K562 (cell line): ENCODE results near the gene NPTXR. TPM values are rescaled to one million over a fixed set of nuclear protein-coding genes. Genes with fewer than 3 reads are reported as not detected.

Experiments used
- ATAC-seq: fragments of 200-7000 bp; cut with Tn5 transposase; 3 replicates; pipeline ENCODE4 v1.9.1; 2020; ENCODE audit warnings: moderate library complexity
- BruUV-seq: library from RNA; stranded (reverse); fragments of 400-500 nt; replicated peaks from 2 replicates; lab custom pipeline; 2021; lab: Mats Ljungman, UMichigan
- CTCF ChIA-PET: fragments of 300-600 bp; formaldehyde crosslinking; extraction: SDS; loops from one replicate; lab custom pipeline; 2021; ENCODE audit warnings: low intra/inter-chr PET ratio; lab: Yijun Ruan, JAX
- POLR2A ChIA-PET: fragments of 300-600, 350-650 bp; sonication (Branson Sonifier 250); formaldehyde crosslinking; extraction: SDS; loops from one replicate; lab custom pipeline; 2021; ENCODE audit warnings: antibody characterized with exemption, inconsistent platforms; lab: Yijun Ruan, JAX
- DNase-seq, 4 experiments: peaks; one replicate each; pipeline versions ENCODE4 v3.0.0 to v3.0.0-alpha.2; 2011 to 2018; ENCODE audit warnings: low spot score in 3 of 4, mixed read lengths in 3 of 4; ENCODE audit errors: extremely low read depth in 1 of 4
- FAIRE-seq: peaks from 2 replicates; lab custom pipeline; 2011; peaks lifted over from hg19 to GRCh38; lab: Jason Lieb, UNC
- H2AFZ ChIP-seq: 2 replicates; pipeline ENCODE4 v1.6.0; 2011; ENCODE audit warnings: low read depth, low read length, control low read depth, inconsistent platforms
- H3K27ac ChIP-seq: fragments of 200-600 bp; 3 replicates; pipeline ENCODE4 v1.8.0; 2011; ENCODE audit warnings: low read depth, mild to moderate bottlenecking, control low read depth, inconsistent platforms, low read length, moderate library complexity, mixed read lengths; ENCODE audit errors: extremely low read depth
- H3K27me3 ChIP-seq, 2 experiments: fragments of 300-600 bp in 1 of 2; 2 replicates in 1 of 2; 3 replicates in 1 of 2; pipeline versions ENCODE4 v1.6.0 to v1.8.0; 2011; ENCODE audit warnings: inconsistent platforms in 2 of 2, low read length in 2 of 2, mild to moderate bottlenecking in 1 of 2, mixed read lengths in 1 of 2, moderate library complexity in 1 of 2; ENCODE audit not compliant: control insufficient read depth in 2 of 2, insufficient read depth in 2 of 2
- H3K36me3 ChIP-seq: fragments of 300-600 bp; 3 replicates; pipeline ENCODE4 v1.8.0; 2011; ENCODE audit warnings: mild to moderate bottlenecking, low read length, inconsistent platforms; ENCODE audit not compliant: control insufficient read depth, insufficient read depth
- H3K4me1 ChIP-seq, 2 experiments: fragments of 200-600 bp in 1 of 2; replicated peaks in 1 of 2; 2 replicates in 1 of 2; 3 replicates in 1 of 2; pipeline versions ENCODE4 v1.5.1 to v1.8.0; 2011; ENCODE audit warnings: inconsistent platforms in 2 of 2, low read length in 2 of 2, mild to moderate bottlenecking in 1 of 2, mixed read lengths in 1 of 2, moderate library complexity in 1 of 2; ENCODE audit not compliant: control insufficient read depth in 2 of 2, insufficient read depth in 2 of 2
- H3K4me2 ChIP-seq: 2 replicates; pipeline ENCODE4 v1.6.1; 2011; ENCODE audit warnings: low read length, control low read depth, inconsistent platforms, mixed read lengths; ENCODE audit not compliant: insufficient read depth
- H3K4me3 ChIP-seq: fragments of 200-600 bp; sonication (generic), shearing (Covaris generic); 2 replicates; pipeline ENCODE4 v1.5.1; 2016; ENCODE audit warnings: control low read depth, inconsistent platforms
- H3K79me2 ChIP-seq: fragments of 200-600 bp; 3 replicates; pipeline ENCODE4 v1.8.0; 2011; ENCODE audit warnings: low read length, inconsistent platforms; ENCODE audit not compliant: control insufficient read depth, insufficient read depth
- H3K9ac ChIP-seq, 2 experiments: 2 replicates each; pipeline versions ENCODE4 v1.6.0 to v1.6.1; 2011; ENCODE audit warnings: low read depth in 2 of 2, low read length in 2 of 2, control low read depth in 1 of 2, inconsistent platforms in 1 of 2, mild to moderate bottlenecking in 1 of 2, mixed read lengths in 1 of 2; ENCODE audit not compliant: insufficient read depth in 1 of 2
- H3K9me1 ChIP-seq: one replicate; pipeline ENCODE4 v1.6.0; 2011; ENCODE audit warnings: inconsistent platforms, mild to moderate bottlenecking, low read length, moderate library complexity; ENCODE audit not compliant: control insufficient read depth, insufficient read depth
- H3K9me3 ChIP-seq: replicated peaks from 2 replicates; pipeline ENCODE4 v1.5.1; 2011; ENCODE audit warnings: low read depth, low read length, inconsistent platforms; ENCODE audit not compliant: control insufficient read depth, insufficient read depth
- H4K20me1 ChIP-seq: replicated peaks from 2 replicates; pipeline ENCODE4 v1.6.1; 2011; ENCODE audit warnings: low read length, inconsistent platforms, mixed read lengths; ENCODE audit not compliant: control insufficient read depth, insufficient read depth
- BCL6 ChIP-seq: fragments of 250-450 bp; sonication (Bioruptor Pico); IDR thresholded peaks from 2 replicates; pipeline ENCODE4 v1.4.0; 2020
- CC2D1A ChIP-seq: fragments of 450-650 bp; IDR thresholded peaks from 2 replicates; pipeline ENCODE4 v1.6.1; 2017; ENCODE audit warnings: mild to moderate bottlenecking
- COPS2 ChIP-seq: fragments of 450-650 bp; conservative IDR thresholded peaks from 2 replicates; pipeline ENCODE4 v1.6.1; 2016; ENCODE audit warnings: mild to moderate bottlenecking, moderate library complexity
- FIP1L1 ChIP-seq: fragments of 200-400 bp; formaldehyde crosslinking; IDR thresholded peaks from 2 replicates; pipeline ENCODE4 v1.6.1; 2018; ENCODE audit warnings: mild to moderate bottlenecking, low read depth, low read length; ENCODE audit not compliant: poor library complexity, severe bottlenecking
- SIN3A ChIP-seq, 2 experiments: fragments of 150-350 bp in 1 of 2; IDR thresholded peaks; 2 replicates each; pipeline ENCODE4 v1.6.1; 2011 to 2016; ENCODE audit warnings: borderline replicate concordance in 2 of 2, low read depth in 2 of 2, low read length in 2 of 2, mild to moderate bottlenecking in 2 of 2, moderate library complexity in 2 of 2; ENCODE audit not compliant: control insufficient read depth in 1 of 2
- SMAD1 ChIP-seq: fragments of 150-350 bp; IDR thresholded peaks from 2 replicates; pipeline ENCODE4 v1.6.1; 2014; ENCODE audit warnings: low read length, low read depth; ENCODE audit not compliant: partially characterized antibody
- ZBTB1 ChIP-seq: sonication (generic); formaldehyde crosslinking; IDR thresholded peaks from 2 replicates; pipeline ENCODE4 v1.8.1; 2023; ENCODE audit warnings: missing genetic modification reagents, low read depth, mild to moderate bottlenecking, borderline replicate concordance
- ZNF224 ChIP-seq: sonication (generic); formaldehyde crosslinking; IDR thresholded peaks from 2 replicates; pipeline ENCODE4 v1.8.0; 2022; ENCODE audit warnings: mild to moderate bottlenecking, missing genetic modification reagents
- ZNF766 ChIP-seq: fragments of 200-800 bp; sonication (Bioruptor generic); conservative IDR thresholded peaks from 2 replicates; pipeline ENCODE4 v1.6.1; 2016; ENCODE audit warnings: missing genetic modification characterization, missing compliant biosample characterization
- WGBS: fragments of 100-300 bp; shearing (Covaris generic); methylation state at CpG from one replicate; pipeline ENCODE4 v1.1.6; 2016; ENCODE audit warnings: low coverage, mixed read lengths; ENCODE audit not compliant: insufficient coverage; ENCODE audit errors: missing lambda C conversion rate; 5-methylcytosine and 5-hydroxymethylcytosine counted together
- in situ Hi-C: fragments of 300-500 bp; cut with MboI; formaldehyde crosslinking; loops from 4 replicates; pipeline ENCODE4 v1.15.0; 2018; ENCODE audit warnings: inconsistent platforms, mixed read lengths
- intact Hi-C: fragments of 100-400 bp; cut with micrococcal nuclease; formaldehyde crosslinking; loops from 2 replicates; pipeline ENCODE4 v1.14.2; 2022
- polyA plus RNA-seq, 8 experiments: library from polyadenylated mRNA; depleted of rRNA in 4 of 8; stranded (reverse) in 5 of 8; unstranded in 3 of 8; fragments of >200 nt; fragmentation: Nextera tagmentation in 2 of 8; fragmentation: Illumina TruSeq in 1 of 8; extraction: Ambion mirVana in 2 of 8; extraction: Trizol in 1 of 8; gene quantifications; 2 replicates each; pipeline versions ENCODE4 v1.2.1 to v1.2.3, GENCODE V29; 2011 to 2014; ENCODE audit warnings: inconsistent platforms in 1 of 8, missing spikeins in 1 of 8
- total RNA-seq, 7 experiments: library from RNA; depleted of rRNA in 6 of 7; stranded (reverse); fragments of >200 nt in 6 of 7; fragmentation: Illumina TruSeq in 2 of 7; extraction: Trizol in 2 of 7; gene quantifications; 2 replicates each; pipeline versions ENCODE4 v1.2.1 to v1.2.3, GENCODE V29; 2011 to 2021; ENCODE audit warnings: low replicate concordance in 1 of 7
- TF ChIP-seq, protein P1 (sequence below), 2 experiments: fragments of 450-650 bp; formaldehyde crosslinking in 1 of 2; IDR thresholded peaks; 2 replicates each; pipeline versions ENCODE4 v1.4.0 to v1.6.1; 2014 to 2020; ENCODE audit warnings: mild to moderate bottlenecking in 2 of 2, borderline replicate concordance in 1 of 2, low read depth in 1 of 2

The NPTXR gene
- total and polyA plus RNA-seq, 9 of the 15 experiments (the other 6 are each of a cell fraction or from before 2014, with no cell fraction given) = 0.01 to 3.1 (median 1.1) TPM

DNA sequence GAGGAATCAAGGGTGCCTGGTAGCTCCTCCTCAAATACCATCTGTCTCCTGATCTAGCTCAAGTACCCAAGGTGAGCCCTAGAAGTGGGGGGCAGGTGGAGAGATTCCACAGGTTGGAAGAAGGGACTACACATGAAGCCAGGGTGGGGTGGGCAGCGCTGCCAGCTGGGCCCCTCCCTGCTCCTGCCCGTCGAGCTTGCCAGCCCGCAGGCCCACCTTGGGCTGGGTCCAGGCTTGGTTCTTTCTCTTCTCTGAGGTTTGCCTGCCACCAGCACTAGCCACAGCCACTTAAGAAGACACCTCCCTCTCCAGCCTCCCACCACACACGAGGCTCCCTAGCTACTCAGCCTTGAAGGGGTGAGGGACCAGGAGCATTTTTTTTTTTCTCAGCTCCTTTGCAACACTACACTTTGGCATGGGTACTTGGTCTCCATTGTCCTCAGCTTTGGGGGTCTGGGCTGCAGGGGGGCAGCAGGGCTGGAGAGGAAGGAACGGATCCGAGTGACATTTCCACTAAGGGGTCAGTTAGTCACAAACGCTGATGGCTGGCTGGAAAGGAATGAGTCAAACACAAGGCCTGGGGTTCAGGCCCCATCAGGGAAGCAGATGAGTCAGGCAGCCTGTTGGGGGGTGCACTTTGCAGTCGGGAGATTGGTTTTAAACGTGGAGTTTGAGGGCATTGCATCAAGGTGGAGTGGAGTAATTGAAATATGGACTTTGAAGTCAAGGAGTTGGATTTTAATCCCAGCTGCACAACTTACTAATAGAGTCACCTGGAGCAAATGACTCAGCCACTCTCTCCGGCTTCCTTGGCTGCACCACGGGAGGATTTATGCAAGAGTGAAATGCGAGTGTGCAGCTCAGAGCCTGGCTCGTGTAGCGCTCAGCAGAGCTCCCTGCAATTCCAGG, 7.4 kb upstream of the NPTXR start (continued):
- TF ChIP-seq FIP1L1 = no peak
- no peak for TF ChIP-seq COPS2
- no peak for TF ChIP-seq ZBTB1
- TF ChIP-seq BCL6 (CRISPR knock-in tag) = no peak
- TF ChIP-seq SMAD1 = no peak
- no peak for TF ChIP-seq SIN3A (IDR thresholded peaks at IDR 0.05; ENCODE audit: borderline replicate concordance in 2 of 2, control insufficient read depth in 1 of 2, low read depth in 2 of 2, low read length in 2 of 2)
- no peak for TF ChIP-seq ZNF766 (CRISPR knock-in tag)

DNA sequence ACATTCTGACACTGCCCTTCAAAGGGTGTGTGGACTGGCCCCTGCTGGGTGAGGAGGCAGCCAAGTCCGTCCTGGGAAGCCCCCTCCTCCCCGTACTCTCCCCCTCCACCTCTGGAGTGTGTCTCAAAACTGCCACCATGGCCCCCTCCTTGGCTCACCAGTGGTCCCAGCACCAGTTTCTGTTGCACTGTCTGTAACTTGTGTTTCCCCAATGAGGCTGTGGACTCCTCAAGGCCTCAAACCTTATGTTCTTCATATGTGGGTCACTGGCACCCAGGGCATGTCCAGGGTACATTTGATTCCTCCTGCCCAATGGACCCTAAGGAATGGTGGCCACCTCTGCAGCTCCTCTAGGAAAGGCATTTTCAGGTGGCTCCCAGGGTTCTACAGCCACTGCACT, 6.6 kb upstream of the NPTXR start:
- Histone ChIP-seq H3K79me2 (no peaks in the 10 kb centered on the region), H3K9ac (no peak overlapping the region), H3K36me3 (no peaks in the 10 kb centered on the region), H3K4me1 (peaks cover 13 to 27% of the 10 kb centered on the region in 2 experiments; a peak in 4 of 5 replicates), H4K20me1 (no peaks in the 10 kb centered on the region), H3K27ac (no peak overlapping the region), H3K9me1 (peaks cover 3% of the 10 kb centered on the region), H2AFZ (no peak overlapping the region), H3K4me3 (no peak overlapping the region), H3K27me3 (no peaks in the 10 kb centered on the region), H3K9me3 (no peaks in the 10 kb centered on the region), H3K4me2 (no peak overlapping the region)
- no TSS peak for BruUV-seq
- DNase-seq = no peak
- in situ Hi-C loops (loop anchor here (5.0 kb wide), 1 partner anchor 83 kb away; no protein-coding TSS in a partner anchor), intact Hi-C loops (no loop called here)
- no peak for FAIRE-seq
- ChIA-PET POLR2A (interaction anchor here (1.7 kb wide), 1 partner anchor 13 kb away, joined by 4 read pairs; no protein-coding TSS in a partner anchor), CTCF (no interaction called here)
- WGBS = no CpG with 5 or more reads among the region's 2 CpGs
- no peak for ATAC-seq
- TF ChIP-seq, protein P1, sequence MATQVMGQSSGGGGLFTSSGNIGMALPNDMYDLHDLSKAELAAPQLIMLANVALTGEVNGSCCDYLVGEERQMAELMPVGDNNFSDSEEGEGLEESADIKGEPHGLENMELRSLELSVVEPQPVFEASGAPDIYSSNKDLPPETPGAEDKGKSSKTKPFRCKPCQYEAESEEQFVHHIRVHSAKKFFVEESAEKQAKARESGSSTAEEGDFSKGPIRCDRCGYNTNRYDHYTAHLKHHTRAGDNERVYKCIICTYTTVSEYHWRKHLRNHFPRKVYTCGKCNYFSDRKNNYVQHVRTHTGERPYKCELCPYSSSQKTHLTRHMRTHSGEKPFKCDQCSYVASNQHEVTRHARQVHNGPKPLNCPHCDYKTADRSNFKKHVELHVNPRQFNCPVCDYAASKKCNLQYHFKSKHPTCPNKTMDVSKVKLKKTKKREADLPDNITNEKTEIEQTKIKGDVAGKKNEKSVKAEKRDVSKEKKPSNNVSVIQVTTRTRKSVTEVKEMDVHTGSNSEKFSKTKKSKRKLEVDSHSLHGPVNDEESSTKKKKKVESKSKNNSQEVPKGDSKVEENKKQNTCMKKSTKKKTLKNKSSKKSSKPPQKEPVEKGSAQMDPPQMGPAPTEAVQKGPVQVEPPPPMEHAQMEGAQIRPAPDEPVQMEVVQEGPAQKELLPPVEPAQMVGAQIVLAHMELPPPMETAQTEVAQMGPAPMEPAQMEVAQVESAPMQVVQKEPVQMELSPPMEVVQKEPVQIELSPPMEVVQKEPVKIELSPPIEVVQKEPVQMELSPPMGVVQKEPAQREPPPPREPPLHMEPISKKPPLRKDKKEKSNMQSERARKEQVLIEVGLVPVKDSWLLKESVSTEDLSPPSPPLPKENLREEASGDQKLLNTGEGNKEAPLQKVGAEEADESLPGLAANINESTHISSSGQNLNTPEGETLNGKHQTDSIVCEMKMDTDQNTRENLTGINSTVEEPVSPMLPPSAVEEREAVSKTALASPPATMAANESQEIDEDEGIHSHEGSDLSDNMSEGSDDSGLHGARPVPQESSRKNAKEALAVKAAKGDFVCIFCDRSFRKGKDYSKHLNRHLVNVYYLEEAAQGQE (IDR thresholded peaks at IDR 0.05; ENCODE audit: borderline replicate concordance) = no peak
- TF ChIP-seq, protein P1 (CRISPR knock-in tag; IDR thresholded peaks at IDR 0.05; ENCODE audit: low read depth) = no peak
- TF ChIP-seq CC2D1A (no peak), ZNF224 (no peak)
